HEK293 (cell line): ENCODE measurements around the gene FBXW11.
A peak's percentile ranks its signal among the peaks of the same experiment; 100 is the strongest.

Experiments
- CTCF ChIA-PET: fragments of 350-600 bp; formaldehyde crosslinking; extraction: SDS; loops from one replicate; lab custom pipeline; 2021; ENCODE audit warnings: antibody characterized with exemption; lab: Yijun Ruan, JAX
- POLR2A ChIA-PET: fragments of 300-600 bp; formaldehyde crosslinking; extraction: SDS; loops from one replicate; lab custom pipeline; 2020; ENCODE audit warnings: antibody characterized with exemption, inconsistent platforms; lab: Yijun Ruan, JAX
- H3K27ac ChIP-seq: fragments of 200-500 bp; sonication (Bioruptor generic); 2 replicates; pipeline ENCODE4 v1.5.1; 2014; ENCODE audit warnings: low read depth, low read length, control low read depth, inconsistent platforms; ENCODE audit errors: extremely low read depth
- H3K36me3 ChIP-seq, 2 experiments: fragments of 200-500 bp in 1 of 2; sonication (Bioruptor generic) in 1 of 2; 1 replicate in 1 of 2; 2 replicates in 1 of 2; pipeline ENCODE4 v1.5.1; 2014 to 2017; ENCODE audit warnings: inconsistent platforms in 2 of 2, low read length in 2 of 2; ENCODE audit not compliant: control insufficient read depth in 2 of 2, insufficient read depth in 1 of 2
- H3K4me1 ChIP-seq: fragments of 200-500 bp; sonication (Bioruptor generic); 2 replicates; pipeline ENCODE4 v1.5.1; 2014; ENCODE audit warnings: mild to moderate bottlenecking, low read length, inconsistent platforms; ENCODE audit not compliant: control insufficient read depth, insufficient read depth
- H3K4me3 ChIP-seq: 2 replicates; pipeline ENCODE4 v1.5.1; 2011; ENCODE audit warnings: low read depth, mild to moderate bottlenecking, control low read depth, low read length, moderate library complexity
- H3K9me3 ChIP-seq: fragments of 200-500 bp; sonication (Bioruptor generic); 2 replicates; pipeline ENCODE4 v1.5.1; 2014; ENCODE audit warnings: low read depth, low read length, inconsistent platforms; ENCODE audit not compliant: control insufficient read depth, insufficient read depth
- GLIS2 ChIP-seq: fragments of 450-650 bp; formaldehyde crosslinking; IDR thresholded peaks from 2 replicates; pipeline ENCODE4 v1.5.1; 2016; ENCODE audit warnings: missing biosample characterization, missing genetic modification characterization
- KLF16 ChIP-seq: fragments of 450-650 bp; formaldehyde crosslinking; IDR thresholded peaks from 2 replicates; pipeline ENCODE4 v1.5.1; 2017; ENCODE audit warnings: missing biosample characterization, missing genetic modification characterization
- KLF8 ChIP-seq: fragments of 450-650 bp; formaldehyde crosslinking; IDR thresholded peaks from 2 replicates; pipeline ENCODE4 v1.5.1; 2016; ENCODE audit warnings: missing biosample characterization, missing genetic modification characterization
- KLF9 ChIP-seq: fragments of 450-650 bp; formaldehyde crosslinking; IDR thresholded peaks from 2 replicates; pipeline ENCODE4 v1.5.1; 2016; ENCODE audit warnings: missing biosample characterization, missing genetic modification characterization, low read depth
- SALL2 ChIP-seq: fragments of 450-650 bp; formaldehyde crosslinking; IDR thresholded peaks from 2 replicates; pipeline ENCODE4 v1.5.0; 2017; ENCODE audit warnings: missing biosample characterization, mild to moderate bottlenecking, missing genetic modification characterization, borderline replicate concordance
- TSHZ1 ChIP-seq: fragments of 450-650 bp; formaldehyde crosslinking; IDR thresholded peaks from 2 replicates; pipeline ENCODE4 v1.5.1; 2016; ENCODE audit warnings: missing biosample characterization, missing genetic modification characterization, borderline replicate concordance
- ZFP69B ChIP-seq: fragments of 450-650 bp; formaldehyde crosslinking; IDR thresholded peaks from 2 replicates; pipeline ENCODE4 v1.5.1; 2016; ENCODE audit warnings: missing biosample characterization, missing genetic modification characterization
- ZNF202 ChIP-seq: fragments of 450-650 bp; formaldehyde crosslinking; IDR thresholded peaks from 2 replicates; pipeline ENCODE4 v1.5.1; 2016; ENCODE audit warnings: missing biosample characterization, missing genetic modification characterization, borderline replicate concordance
- ZNF274 ChIP-seq, 2 experiments: fragments of 200-500 bp in 1 of 2; fragments of 450-650 bp in 1 of 2; sonication (Bioruptor generic) in 1 of 2; formaldehyde crosslinking in 1 of 2; IDR thresholded peaks; 2 replicates each; pipeline versions ENCODE4 v1.5.1 to v1.6.1; 2014 to 2016; ENCODE audit warnings: borderline replicate concordance in 1 of 2, inconsistent platforms in 1 of 2, low read length in 1 of 2, missing biosample characterization in 1 of 2, missing genetic modification characterization in 1 of 2
- ZNF280D ChIP-seq: fragments of 450-650 bp; formaldehyde crosslinking; IDR thresholded peaks from 2 replicates; pipeline ENCODE4 v1.5.1; 2016; ENCODE audit warnings: missing biosample characterization, missing genetic modification characterization
- ZNF292 ChIP-seq: fragments of 450-650 bp; formaldehyde crosslinking; IDR thresholded peaks from 2 replicates; pipeline ENCODE4 v1.5.1; 2016; ENCODE audit warnings: low read depth, missing biosample characterization, missing genetic modification characterization, borderline replicate concordance
- ZNF426 ChIP-seq: fragments of 450-650 bp; formaldehyde crosslinking; IDR thresholded peaks from 2 replicates; pipeline ENCODE4 v1.5.1; 2017; ENCODE audit warnings: missing biosample characterization, missing genetic modification characterization, mild to moderate bottlenecking, inconsistent platforms, moderate library complexity
- ZNF510 ChIP-seq: fragments of 450-650 bp; formaldehyde crosslinking; IDR thresholded peaks from 2 replicates; pipeline ENCODE4 v1.5.1; 2018; ENCODE audit warnings: mild to moderate bottlenecking, missing genetic modification characterization, missing biosample characterization; ENCODE audit not compliant: insufficient replicate concordance
- ZNF544 ChIP-seq: fragments of 450-650 bp; formaldehyde crosslinking; IDR thresholded peaks from 2 replicates; pipeline ENCODE4 v1.5.0; 2017; ENCODE audit warnings: missing biosample characterization, missing genetic modification characterization
- ZNF623 ChIP-seq: fragments of 450-650 bp; formaldehyde crosslinking; IDR thresholded peaks from 2 replicates; pipeline ENCODE4 v1.5.1; 2016; ENCODE audit warnings: missing biosample characterization, missing genetic modification characterization
- ZNF707 ChIP-seq: fragments of 450-650 bp; formaldehyde crosslinking; IDR thresholded peaks from 2 replicates; pipeline ENCODE4 v1.5.1; 2016; ENCODE audit warnings: missing biosample characterization, missing genetic modification characterization
- ZNF747 ChIP-seq: fragments of 450-650 bp; formaldehyde crosslinking; IDR thresholded peaks from 2 replicates; pipeline ENCODE4 v1.5.1; 2016; ENCODE audit warnings: missing biosample characterization, missing genetic modification characterization
- ZNF768 ChIP-seq: fragments of 450-650 bp; formaldehyde crosslinking; IDR thresholded peaks from 2 replicates; pipeline ENCODE4 v1.5.1; 2018; ENCODE audit warnings: missing biosample characterization, mild to moderate bottlenecking, missing genetic modification characterization

Gene FBXW11

GRCh38 chr5:171926311-171926710 lies 80.1 kb downstream of the FBXW11 start (continued):
- TF ChIP-seq SALL2 = no peak

- no peak overlapping the region for H3K4me3 ChIP-seq
- H3K4me1 ChIP-seq = no peaks in the 10 kb centered on the region
- POLR2A ChIA-PET = interaction anchor here (0.6 kb wide), 1 partner anchor 46 kb away, joined by 4 read pairs; no protein-coding TSS in a partner anchor
- TF ChIP-seq KLF9 (tag by site-specific recombination) (no peak), ZNF202 (tag by site-specific recombination) (peak; percentile 51; the same call in 1 of the 2 replicates)
- CTCF ChIA-PET = no interaction called here
- H3K27ac ChIP-seq = no peak overlapping the region
- H3K36me3 ChIP-seq = no peaks in the 10 kb centered on the region; a peak in 1 of 3 replicates
- H3K9me3 ChIP-seq = no peaks in the 10 kb centered on the region
Measured at GRCh38 chr5:171924493-171925122, 81.8 kb downstream of the FBXW11 start.

GRCh38 chr5:171920765-171921391 lies 85.6 kb downstream of the FBXW11 start:
- no peak overlapping the region for H3K27ac ChIP-seq
- TF ChIP-seq ZNF623 (tag by site-specific recombination) (no peak), ZNF274 (IDR thresholded peaks at IDR 0.05; ENCODE audit: low read length) (no peak), ZNF274 (tag by site-specific recombination; IDR thresholded peaks at IDR 0.05; ENCODE audit: borderline replicate concordance) (no peak), KLF16 (no peak), KLF8 (no peak), ZNF280D (no peak), ZNF544 (tag by site-specific recombination) (no peak), TSHZ1 (no peak), ZNF768 (tag by site-specific recombination) (no peak), GLIS2 (no peak), ZNF707 (tag by site-specific recombination) (no peak), ZNF747 (tag by site-specific recombination) (no peak), ZNF510 (tag by site-specific recombination) (no peak), ZNF426 (tag by site-specific recombination) (no peak), ZNF292 (no peak), ZFP69B (tag by site-specific recombination) (no peak)
- TF ChIP-seq, all 188 proteins: peak for 0
- H3K36me3 ChIP-seq = no peaks in the 10 kb centered on the region
- no peak overlapping the region for H3K4me3 ChIP-seq
- H3K9me3 ChIP-seq = no peaks in the 10 kb centered on the region
- ChIA-PET CTCF (interaction anchor here (0.5 to 0.6 kb wide), 2 partner anchors 87 to 379 kb away, joined by 3 to 4 read pairs; no protein-coding TSS in a partner anchor), POLR2A (interaction anchor here (0.6 kb wide), 1 partner anchor 458 kb away, joined by 3 read pairs; no protein-coding TSS in a partner anchor)
- H3K4me1 ChIP-seq = no peaks in the 10 kb centered on the region
